ENCODE data around the gene PTPRD.

PTPRD gene

DNA sequence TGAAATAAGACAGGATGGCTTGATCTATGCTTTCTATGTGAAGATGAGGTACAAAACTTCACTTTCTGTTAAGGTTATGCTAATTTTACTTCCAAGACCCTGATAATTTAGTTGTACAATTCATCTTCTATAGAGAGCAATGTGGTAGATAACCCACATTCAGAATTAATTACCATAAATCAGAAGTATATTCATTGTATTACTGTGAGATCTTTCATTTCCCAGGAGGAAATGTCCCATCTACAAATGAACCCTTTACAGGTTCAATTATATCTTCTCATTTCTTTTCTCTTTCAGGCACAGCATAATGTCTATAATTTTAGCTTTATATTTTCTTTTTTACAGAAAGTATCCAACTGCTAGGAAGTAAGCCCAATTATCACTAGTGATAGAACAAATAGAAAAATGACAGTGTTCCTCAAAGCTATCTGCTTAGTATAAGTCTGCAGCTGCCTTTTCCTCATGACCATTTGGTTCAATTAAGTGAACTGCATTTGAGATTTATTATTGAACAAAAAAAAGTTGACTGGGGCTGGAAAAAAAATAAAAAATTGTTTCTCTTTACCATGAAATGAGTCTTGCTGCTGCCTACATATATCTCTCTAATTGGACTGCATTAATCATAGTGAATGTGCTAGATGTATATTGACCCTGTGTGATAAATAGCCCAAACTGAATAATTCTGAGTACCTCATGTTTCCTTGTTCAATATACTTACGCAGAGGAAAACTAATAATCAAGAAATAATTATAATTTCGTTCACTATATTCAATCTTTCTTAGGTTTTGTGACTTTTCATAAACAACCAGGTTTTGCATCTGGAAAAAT, 1329.4 kb downstream of the PTPRD start:
- no peaks in the 10 kb centered on the region for H3K9me3 ChIP-seq (ENCODE audit: control insufficient read depth, insufficient read depth, low read depth, low read length)
- CTCF ChIA-PET: no interaction called here

More for the DNA sequence above, 1329.4 kb downstream of the PTPRD start:
- Histone ChIP-seq H3K36me3 (ENCODE audit: control insufficient read depth in 2 of 2, insufficient read depth in 1 of 2, low read length in 2 of 2) (no peaks in the 10 kb centered on the region), H3K27ac (ENCODE audit: extremely low read depth, low read depth, low read length) (no peak overlapping the region), H3K4me3 (ENCODE audit: low read depth, low read length) (no peak overlapping the region), H3K4me1 (ENCODE audit: control insufficient read depth, insufficient read depth, low read length) (no peaks in the 10 kb centered on the region)
- POLR2A ChIA-PET: no interaction called here
- TF ChIP-seq, protein P1, sequence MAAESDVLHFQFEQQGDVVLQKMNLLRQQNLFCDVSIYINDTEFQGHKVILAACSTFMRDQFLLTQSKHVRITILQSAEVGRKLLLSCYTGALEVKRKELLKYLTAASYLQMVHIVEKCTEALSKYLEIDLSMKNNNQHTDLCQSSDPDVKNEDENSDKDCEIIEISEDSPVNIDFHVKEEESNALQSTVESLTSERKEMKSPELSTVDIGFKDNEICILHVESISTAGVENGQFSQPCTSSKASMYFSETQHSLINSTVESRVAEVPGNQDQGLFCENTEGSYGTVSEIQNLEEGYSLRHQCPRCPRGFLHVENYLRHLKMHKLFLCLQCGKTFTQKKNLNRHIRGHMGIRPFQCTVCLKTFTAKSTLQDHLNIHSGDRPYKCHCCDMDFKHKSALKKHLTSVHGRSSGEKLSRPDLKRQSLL (tag by site-specific recombination; IDR thresholded peaks at IDR 0.05): no peak
- TF ChIP-seq SP2 (tag by site-specific recombination; IDR thresholded peaks at IDR 0.05): no peak
- TF ChIP-seq OSR2 (tag by site-specific recombination; IDR thresholded peaks at IDR 0.05): no peak
- no peak for TF ChIP-seq ZNF146 (tag by site-specific recombination; IDR thresholded peaks at IDR 0.05)
- TF ChIP-seq, protein P2, sequence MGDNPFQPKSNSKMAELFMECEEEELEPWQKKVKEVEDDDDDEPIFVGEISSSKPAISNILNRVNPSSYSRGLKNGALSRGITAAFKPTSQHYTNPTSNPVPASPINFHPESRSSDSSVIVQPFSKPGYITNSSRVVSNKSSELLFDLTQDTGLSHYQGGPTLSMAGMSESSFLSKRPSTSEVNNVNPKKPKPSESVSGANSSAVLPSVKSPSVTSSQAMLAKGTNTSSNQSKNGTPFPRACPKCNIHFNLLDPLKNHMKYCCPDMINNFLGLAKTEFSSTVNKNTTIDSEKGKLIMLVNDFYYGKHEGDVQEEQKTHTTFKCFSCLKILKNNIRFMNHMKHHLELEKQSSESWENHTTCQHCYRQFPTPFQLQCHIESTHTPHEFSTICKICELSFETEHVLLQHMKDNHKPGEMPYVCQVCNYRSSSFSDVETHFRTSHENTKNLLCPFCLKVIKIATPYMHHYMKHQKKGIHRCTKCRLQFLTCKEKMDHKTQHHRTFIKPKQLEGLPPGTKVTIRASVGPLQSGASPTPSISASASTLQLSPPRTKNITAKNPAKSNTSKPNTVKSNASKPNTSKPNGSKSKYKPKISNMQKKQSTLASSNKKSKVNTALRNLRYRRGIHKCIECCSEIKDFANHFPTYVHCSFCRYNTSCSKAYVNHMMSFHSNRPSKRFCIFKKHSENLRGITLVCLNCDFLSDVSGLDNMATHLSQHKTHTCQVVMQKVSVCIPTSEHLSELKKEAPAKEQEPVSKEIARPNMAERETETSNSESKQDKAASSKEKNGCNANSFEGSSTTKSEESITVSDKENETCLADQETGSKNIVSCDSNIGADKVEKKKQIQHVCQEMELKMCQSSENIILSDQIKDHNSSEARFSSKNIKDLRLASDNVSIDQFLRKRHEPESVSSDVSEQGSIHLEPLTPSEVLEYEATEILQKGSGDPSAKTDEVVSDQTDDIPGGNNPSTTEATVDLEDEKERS (tag by site-specific recombination; IDR thresholded peaks at IDR 0.05): no peak
- TF ChIP-seq SETDB1 (IDR thresholded peaks at IDR 0.05; ENCODE audit: insufficient read length, low read length): no peak
- no peak for TF ChIP-seq ZNF544 (tag by site-specific recombination; IDR thresholded peaks at IDR 0.05)
- no peak for TF ChIP-seq ZNF561 (tag by site-specific recombination; IDR thresholded peaks at IDR 0.05; ENCODE audit: borderline replicate concordance)
- TF ChIP-seq ZSCAN16 (tag by site-specific recombination; IDR thresholded peaks at IDR 0.05): no peak
- TF ChIP-seq ZNF350 (tag by site-specific recombination; IDR thresholded peaks at IDR 0.05): no peak
- TF ChIP-seq ZNF354C (tag by site-specific recombination; IDR thresholded peaks at IDR 0.05; ENCODE audit: borderline replicate concordance, low read depth): no peak
- TF ChIP-seq, protein P3, sequence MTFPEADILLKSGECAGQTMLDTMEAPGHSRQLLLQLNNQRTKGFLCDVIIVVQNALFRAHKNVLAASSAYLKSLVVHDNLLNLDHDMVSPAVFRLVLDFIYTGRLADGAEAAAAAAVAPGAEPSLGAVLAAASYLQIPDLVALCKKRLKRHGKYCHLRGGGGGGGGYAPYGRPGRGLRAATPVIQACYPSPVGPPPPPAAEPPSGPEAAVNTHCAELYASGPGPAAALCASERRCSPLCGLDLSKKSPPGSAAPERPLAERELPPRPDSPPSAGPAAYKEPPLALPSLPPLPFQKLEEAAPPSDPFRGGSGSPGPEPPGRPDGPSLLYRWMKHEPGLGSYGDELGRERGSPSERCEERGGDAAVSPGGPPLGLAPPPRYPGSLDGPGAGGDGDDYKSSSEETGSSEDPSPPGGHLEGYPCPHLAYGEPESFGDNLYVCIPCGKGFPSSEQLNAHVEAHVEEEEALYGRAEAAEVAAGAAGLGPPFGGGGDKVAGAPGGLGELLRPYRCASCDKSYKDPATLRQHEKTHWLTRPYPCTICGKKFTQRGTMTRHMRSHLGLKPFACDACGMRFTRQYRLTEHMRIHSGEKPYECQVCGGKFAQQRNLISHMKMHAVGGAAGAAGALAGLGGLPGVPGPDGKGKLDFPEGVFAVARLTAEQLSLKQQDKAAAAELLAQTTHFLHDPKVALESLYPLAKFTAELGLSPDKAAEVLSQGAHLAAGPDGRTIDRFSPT (tag by site-specific recombination; IDR thresholded peaks at IDR 0.05): no peak
- TF ChIP-seq, protein P4, sequence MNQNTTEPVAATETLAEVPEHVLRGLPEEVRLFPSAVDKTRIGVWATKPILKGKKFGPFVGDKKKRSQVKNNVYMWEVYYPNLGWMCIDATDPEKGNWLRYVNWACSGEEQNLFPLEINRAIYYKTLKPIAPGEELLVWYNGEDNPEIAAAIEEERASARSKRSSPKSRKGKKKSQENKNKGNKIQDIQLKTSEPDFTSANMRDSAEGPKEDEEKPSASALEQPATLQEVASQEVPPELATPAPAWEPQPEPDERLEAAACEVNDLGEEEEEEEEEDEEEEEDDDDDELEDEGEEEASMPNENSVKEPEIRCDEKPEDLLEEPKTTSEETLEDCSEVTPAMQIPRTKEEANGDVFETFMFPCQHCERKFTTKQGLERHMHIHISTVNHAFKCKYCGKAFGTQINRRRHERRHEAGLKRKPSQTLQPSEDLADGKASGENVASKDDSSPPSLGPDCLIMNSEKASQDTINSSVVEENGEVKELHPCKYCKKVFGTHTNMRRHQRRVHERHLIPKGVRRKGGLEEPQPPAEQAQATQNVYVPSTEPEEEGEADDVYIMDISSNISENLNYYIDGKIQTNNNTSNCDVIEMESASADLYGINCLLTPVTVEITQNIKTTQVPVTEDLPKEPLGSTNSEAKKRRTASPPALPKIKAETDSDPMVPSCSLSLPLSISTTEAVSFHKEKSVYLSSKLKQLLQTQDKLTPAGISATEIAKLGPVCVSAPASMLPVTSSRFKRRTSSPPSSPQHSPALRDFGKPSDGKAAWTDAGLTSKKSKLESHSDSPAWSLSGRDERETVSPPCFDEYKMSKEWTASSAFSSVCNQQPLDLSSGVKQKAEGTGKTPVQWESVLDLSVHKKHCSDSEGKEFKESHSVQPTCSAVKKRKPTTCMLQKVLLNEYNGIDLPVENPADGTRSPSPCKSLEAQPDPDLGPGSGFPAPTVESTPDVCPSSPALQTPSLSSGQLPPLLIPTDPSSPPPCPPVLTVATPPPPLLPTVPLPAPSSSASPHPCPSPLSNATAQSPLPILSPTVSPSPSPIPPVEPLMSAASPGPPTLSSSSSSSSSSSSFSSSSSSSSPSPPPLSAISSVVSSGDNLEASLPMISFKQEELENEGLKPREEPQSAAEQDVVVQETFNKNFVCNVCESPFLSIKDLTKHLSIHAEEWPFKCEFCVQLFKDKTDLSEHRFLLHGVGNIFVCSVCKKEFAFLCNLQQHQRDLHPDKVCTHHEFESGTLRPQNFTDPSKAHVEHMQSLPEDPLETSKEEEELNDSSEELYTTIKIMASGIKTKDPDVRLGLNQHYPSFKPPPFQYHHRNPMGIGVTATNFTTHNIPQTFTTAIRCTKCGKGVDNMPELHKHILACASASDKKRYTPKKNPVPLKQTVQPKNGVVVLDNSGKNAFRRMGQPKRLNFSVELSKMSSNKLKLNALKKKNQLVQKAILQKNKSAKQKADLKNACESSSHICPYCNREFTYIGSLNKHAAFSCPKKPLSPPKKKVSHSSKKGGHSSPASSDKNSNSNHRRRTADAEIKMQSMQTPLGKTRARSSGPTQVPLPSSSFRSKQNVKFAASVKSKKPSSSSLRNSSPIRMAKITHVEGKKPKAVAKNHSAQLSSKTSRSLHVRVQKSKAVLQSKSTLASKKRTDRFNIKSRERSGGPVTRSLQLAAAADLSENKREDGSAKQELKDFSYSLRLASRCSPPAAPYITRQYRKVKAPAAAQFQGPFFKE (tag by site-specific recombination; IDR thresholded peaks at IDR 0.05; ENCODE audit: borderline replicate concordance): no peak
